Ovary (tissue), 9 donors: ENCODE data around the gene ADAMTS13. TPM values are rescaled to one million over a fixed set of nuclear protein-coding genes. Genes with fewer than 3 reads are reported as not detected.

Source experiments
- DNase-seq, 5 donors: peaks; one replicate each; pipeline ENCODE4 v3.0.0-alpha.2; 2019 to 2020
- H3K27ac ChIP-seq, 2 donors: fragments of 200-600 bp; one replicate each; pipeline versions ENCODE4 v1.5.1 to v1.8.0; 2019 to 2022
- H3K27me3 ChIP-seq: fragments of 200-600 bp; one replicate; pipeline ENCODE4 v1.8.0; 2022
- H3K36me3 ChIP-seq: fragments of 200-600 bp; sonication (generic); one replicate; pipeline ENCODE4 v1.5.1; 2019
- H3K4me1 ChIP-seq: one replicate; pipeline ENCODE4 v1.8.1; 2013; ENCODE audit warnings: mild to moderate bottlenecking, moderate library complexity; ENCODE audit not compliant: insufficient read depth
- H3K4me3 ChIP-seq: fragments of 200-600 bp; sonication (generic); one replicate; pipeline ENCODE4 v1.5.1; 2017
- H3K9me3 ChIP-seq, 2 donors: fragments of 200-600 bp in 1 of 2; sonication (generic) in 1 of 2; one replicate each; pipeline versions ENCODE4 v1.5.1 to v1.8.1; 2013 to 2019; ENCODE audit warnings: mild to moderate bottlenecking in 1 of 2, moderate library complexity in 1 of 2
- EP300 ChIP-seq: sonication (generic); formaldehyde crosslinking; IDR thresholded peaks from one replicate; pipeline ENCODE4 v1.6.1; 2017; ENCODE audit warnings: antibody characterized with exemption
- POLR2A ChIP-seq: fragments of 450-650 bp; IDR thresholded peaks from one replicate; pipeline ENCODE4 v1.6.1; 2017; ENCODE audit warnings: antibody characterized with exemption, mild to moderate bottlenecking, moderate library complexity
- WGBS, 3 donors: extraction: QIAGEN DNeasy Blood & Tissue Kit in 1 of 3; methylation state at CpG; one replicate each; pipeline versions ENCODE4 v1.1.5 to v1.1.7; 2013 to 2017; 5-methylcytosine and 5-hydroxymethylcytosine counted together
- intact Hi-C, 4 donors: fragments of 100-400 bp; cut with DNase I; formaldehyde crosslinking; loops; one replicate each; pipeline versions ENCODE4 v1.11.0 to v1.15.1; 2022 to 2023
- polyA plus RNA-seq, 2 donors: library from polyadenylated mRNA; stranded (reverse); fragments of 200-250 nt in 1 of 2; fragments of 350-450 nt in 1 of 2; fragmentation: Illumina TruSeq in 1 of 2; extraction: RNeasy Lipid Tissue Mini Kit (QIAGEN cat#74804) in 1 of 2; gene quantifications; one replicate each; pipeline ENCODE4 v1.2.3, GENCODE V29; 2013 to 2014
- total RNA-seq, 7 donors: library from RNA; depleted of rRNA in 2 of 7; stranded (reverse); fragments of >200 nt in 2 of 7; fragmentation: NEBNext Ultra II Directional in 3 of 7; extraction: Animal tissue kit (Norgen Biotek cat#: 25700) in 3 of 7; gene quantifications; one replicate each; pipeline versions ENCODE4 v1.1.0 to v1.2.4, GENCODE V29; 2016 to 2023
- TF ChIP-seq, protein P1 (sequence below), 3 donors: fragments of 450-650 bp in 2 of 3; fragments of 200-600 bp in 1 of 3; IDR thresholded peaks; one replicate each; pipeline versions ENCODE4 v1.5.1 to v1.8.0; 2016 to 2022; ENCODE audit warnings: antibody characterized with exemption in 3 of 3, mild to moderate bottlenecking in 1 of 3
- donor health status: DM: no; HTN: no; CAD: no; lungs with moderate emphysema.
- donor health status: DM: no; HTN: no; CAD: no.
- donor health status: Bipolar disorder and iron deficiency.
- donor health status: DM: yes; HTN: yes; CAD: no.
- donor health status: DM: no; HTN: no; CAD: no.
- donor health status: DM: yes; HTN: yes; CAD: no.

The ADAMTS13 gene
- total and polyA plus RNA-seq, 9 donors = 0.45 to 4.2 (median 3.6) TPM

DNA sequence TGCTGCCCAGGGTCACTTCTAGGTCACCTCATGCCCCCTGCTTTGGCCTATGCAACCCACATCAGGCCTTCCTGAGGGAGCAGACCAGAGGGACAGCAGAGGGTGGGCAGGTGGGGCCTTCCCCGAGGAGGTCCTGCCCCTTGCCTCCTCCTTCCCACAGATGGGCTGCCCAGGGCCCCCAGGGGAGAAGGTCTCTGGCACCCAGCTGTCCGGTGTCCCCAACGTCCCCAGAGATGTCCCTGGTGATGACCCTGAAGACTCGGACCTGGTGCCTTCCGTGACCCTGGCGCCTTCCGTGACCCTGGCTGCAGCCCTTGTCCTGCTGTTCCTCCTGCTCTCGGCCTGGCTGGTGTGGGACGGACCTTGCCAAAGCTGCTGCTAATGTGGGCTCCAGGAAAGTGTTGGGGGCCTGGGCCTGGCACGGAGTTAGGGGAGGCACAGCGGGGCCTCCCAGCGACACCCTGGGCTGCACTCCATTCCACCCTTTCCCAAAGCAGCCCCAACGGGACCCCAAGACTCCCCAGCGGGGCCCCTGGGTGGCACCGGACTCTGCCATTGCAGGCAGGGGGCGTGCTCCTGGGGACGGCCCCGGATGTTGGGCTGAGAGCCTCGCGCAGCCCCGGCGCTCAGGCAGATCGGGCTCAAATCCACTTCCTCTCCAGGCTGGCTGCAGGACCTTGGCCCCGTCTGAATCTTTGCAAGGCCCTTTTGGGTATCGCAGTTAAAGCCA is 63.5 kb downstream of the ADAMTS13 start:
- H3K4me3 ChIP-seq = no peak overlapping the region
- H3K27me3 ChIP-seq = no peaks in the 10 kb centered on the region
- TF ChIP-seq EP300 = no peak
- TF ChIP-seq POLR2A = no peak
- TF ChIP-seq, protein P1, sequence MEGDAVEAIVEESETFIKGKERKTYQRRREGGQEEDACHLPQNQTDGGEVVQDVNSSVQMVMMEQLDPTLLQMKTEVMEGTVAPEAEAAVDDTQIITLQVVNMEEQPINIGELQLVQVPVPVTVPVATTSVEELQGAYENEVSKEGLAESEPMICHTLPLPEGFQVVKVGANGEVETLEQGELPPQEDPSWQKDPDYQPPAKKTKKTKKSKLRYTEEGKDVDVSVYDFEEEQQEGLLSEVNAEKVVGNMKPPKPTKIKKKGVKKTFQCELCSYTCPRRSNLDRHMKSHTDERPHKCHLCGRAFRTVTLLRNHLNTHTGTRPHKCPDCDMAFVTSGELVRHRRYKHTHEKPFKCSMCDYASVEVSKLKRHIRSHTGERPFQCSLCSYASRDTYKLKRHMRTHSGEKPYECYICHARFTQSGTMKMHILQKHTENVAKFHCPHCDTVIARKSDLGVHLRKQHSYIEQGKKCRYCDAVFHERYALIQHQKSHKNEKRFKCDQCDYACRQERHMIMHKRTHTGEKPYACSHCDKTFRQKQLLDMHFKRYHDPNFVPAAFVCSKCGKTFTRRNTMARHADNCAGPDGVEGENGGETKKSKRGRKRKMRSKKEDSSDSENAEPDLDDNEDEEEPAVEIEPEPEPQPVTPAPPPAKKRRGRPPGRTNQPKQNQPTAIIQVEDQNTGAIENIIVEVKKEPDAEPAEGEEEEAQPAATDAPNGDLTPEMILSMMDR (IDR thresholded peaks at IDR 0.05) = no peak
- H3K36me3 ChIP-seq = no peaks in the 10 kb centered on the region
- no peaks in the 10 kb centered on the region for H3K9me3 ChIP-seq
- intact Hi-C loops = loop anchor here (5.0 to 10.0 kb wide), 5 partner anchors 78 to 303 kb away; no protein-coding TSS in a partner anchor
- 50 to 71% (median 57%) methylated on average over 21 to 25 of the region's 25 CpGs for WGBS, 3 donors
- no peak overlapping the region for H3K27ac ChIP-seq
- peak in 1 of 5 donors; percentile 32 for DNase-seq
- H3K4me1 ChIP-seq = no peaks in the 10 kb centered on the region

DNA sequence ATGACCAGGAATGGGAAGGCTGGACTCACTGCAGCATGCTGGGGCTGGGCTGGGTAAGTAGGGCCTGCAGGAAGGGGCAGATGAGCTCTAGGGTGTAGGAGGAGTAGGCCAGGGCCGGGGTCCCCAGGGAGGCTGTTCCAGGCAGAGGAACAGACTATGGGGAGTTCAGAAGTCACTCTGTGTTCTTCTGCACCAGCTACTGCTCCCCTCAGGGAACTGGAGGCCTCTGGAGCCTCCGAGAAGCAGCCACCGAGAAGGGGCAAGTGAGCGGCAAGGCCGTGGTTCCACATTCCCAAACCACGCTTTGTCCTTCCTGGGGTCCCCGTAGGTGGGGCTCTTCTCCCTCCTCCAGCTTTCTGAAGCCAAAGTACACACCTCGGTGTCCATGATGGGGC is 65.2 kb downstream of the ADAMTS13 start:
- intact Hi-C loops = loop anchor here (5.0 to 10.0 kb wide), 5 partner anchors 80 to 305 kb away; no protein-coding TSS in a partner anchor
- no peaks in the 10 kb centered on the region for H3K27me3 ChIP-seq
- no peak overlapping the region for H3K27ac ChIP-seq
- H3K9me3 ChIP-seq = no peaks in the 10 kb centered on the region
- H3K4me1 ChIP-seq = peaks cover 7% of the 10 kb centered on the region
- no peak overlapping the region for H3K4me3 ChIP-seq
- WGBS, 3 donors = 82 to 83% (median 82%) methylated on average over 8 of the region's 8 CpGs
- no peak for DNase-seq
- TF ChIP-seq POLR2A = no peak
- no peak for TF ChIP-seq EP300
- TF ChIP-seq, protein P1 (IDR thresholded peaks at IDR 0.05) = no peak
- no peaks in the 10 kb centered on the region for H3K36me3 ChIP-seq

DNA sequence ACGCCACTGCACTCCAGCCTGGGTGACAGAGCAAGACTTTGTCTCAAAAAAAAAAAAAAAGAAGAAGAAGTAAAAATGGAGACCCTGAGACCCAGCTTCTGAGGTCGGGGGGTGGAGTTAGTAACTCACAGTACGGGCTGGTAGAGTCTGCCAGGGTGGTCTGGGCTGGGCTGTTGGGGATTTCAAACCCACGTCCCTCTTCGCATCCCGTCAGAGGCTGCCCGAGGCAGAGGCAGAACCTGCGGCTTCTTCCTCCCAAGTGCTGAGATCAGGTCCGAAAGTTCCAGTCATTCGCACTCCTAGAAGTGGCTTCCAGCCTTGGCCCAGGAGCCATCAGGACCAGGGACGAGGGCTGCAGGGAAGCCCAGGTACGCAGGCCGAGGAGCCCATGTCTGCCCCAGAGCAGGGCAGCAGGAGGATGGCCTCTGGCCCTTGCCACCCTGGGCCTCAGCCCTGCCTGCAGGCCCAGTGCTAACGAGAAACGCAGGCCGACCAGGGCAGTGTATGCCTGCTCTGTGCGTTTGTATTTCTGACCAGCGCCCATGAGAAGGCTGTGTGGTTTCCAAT is 66.6 kb downstream of the ADAMTS13 start:
- H3K27me3 ChIP-seq = no peaks in the 10 kb centered on the region
- no peak overlapping the region for H3K4me3 ChIP-seq
- no peaks in the 10 kb centered on the region for H3K9me3 ChIP-seq
- H3K36me3 ChIP-seq = no peaks in the 10 kb centered on the region
- H3K27ac ChIP-seq = no peak overlapping the region
- TF ChIP-seq EP300 = no peak
- no peak for TF ChIP-seq POLR2A
- TF ChIP-seq, protein P1 (IDR thresholded peaks at IDR 0.05) = no peak
- DNase-seq = no peak
- WGBS, 3 donors = 86 to 95% (median 94%) methylated on average over 18 of the region's 18 CpGs
- peaks cover 13% of the 10 kb centered on the region for H3K4me1 ChIP-seq
- intact Hi-C loops = loop anchor here (5.0 to 10.0 kb wide), 5 partner anchors 81 to 306 kb away; no protein-coding TSS in a partner anchor

DNA sequence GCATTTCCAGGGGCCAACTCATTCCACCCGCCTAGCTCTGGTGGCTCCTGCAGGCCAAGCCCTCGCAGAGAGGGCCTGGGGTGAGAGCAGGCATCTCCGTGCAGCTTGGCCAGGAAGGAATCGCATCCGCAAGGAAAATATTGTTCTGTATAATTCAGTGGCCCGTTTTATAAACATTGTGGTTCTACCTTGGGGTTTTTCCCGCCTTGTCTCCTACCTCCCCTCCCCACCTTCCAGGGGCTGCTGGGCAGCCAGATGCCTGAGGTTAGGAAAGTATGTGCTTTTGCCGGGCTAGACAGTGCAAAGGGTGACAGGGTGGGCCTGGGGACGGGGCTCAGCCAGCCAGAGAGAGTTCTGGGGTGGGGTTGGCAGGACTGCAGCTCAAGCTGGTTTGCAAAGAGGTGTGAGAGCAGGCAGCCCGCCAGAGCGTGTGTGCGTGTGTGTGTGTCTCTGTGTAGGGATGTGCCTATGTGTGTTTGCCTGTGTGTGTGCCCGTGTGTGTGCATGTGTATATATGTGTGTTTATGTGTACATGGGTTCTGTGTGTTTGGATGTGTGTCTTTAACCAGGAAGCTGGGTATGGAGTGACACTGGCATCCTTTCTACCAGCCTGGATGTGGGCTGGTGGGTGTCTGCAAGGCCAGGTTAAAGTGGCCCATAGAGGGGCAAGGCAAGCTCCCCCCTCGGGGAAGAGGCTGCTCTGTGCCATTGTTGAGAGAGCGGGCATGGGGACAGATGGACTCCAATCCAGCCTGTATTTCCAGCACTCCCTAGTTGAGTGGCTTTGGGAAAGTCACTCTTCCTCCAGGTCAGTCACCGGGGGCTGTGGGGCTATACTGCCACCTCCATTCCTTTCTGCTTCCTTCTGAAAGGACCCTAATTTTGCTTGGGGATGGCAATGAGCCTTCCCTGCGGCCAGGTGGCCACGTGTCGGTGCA is 67.4 kb downstream of the ADAMTS13 start:
- no peak for TF ChIP-seq POLR2A
- TF ChIP-seq EP300 = no peak
- TF ChIP-seq, protein P1 (IDR thresholded peaks at IDR 0.05) = no peak
- peak in 1 of 5 donors; percentile 19 for DNase-seq
- H3K4me1 ChIP-seq = peaks cover 13% of the 10 kb centered on the region
- WGBS, 3 donors = 86 to 91% (median 89%) methylated on average over 19 of the region's 19 CpGs
- H3K9me3 ChIP-seq = no peaks in the 10 kb centered on the region
- intact Hi-C loops = loop anchor here (5.0 to 10.0 kb wide), 5 partner anchors 82 to 307 kb away; no protein-coding TSS in a partner anchor
- H3K27me3 ChIP-seq = no peaks in the 10 kb centered on the region
- no peak overlapping the region for H3K4me3 ChIP-seq
- no peaks in the 10 kb centered on the region for H3K36me3 ChIP-seq
- no peak overlapping the region for H3K27ac ChIP-seq
